HG02970 (cell line): ENCODE data around the gene CRYGS.
"Not testable (repeated sequence)": the region's sequence is repeated elsewhere in the genome, so short reads cannot be mapped to it uniquely, and the experiment has no call there.

Source experiments
- ATAC-seq: cut with Tn5 transposase; IDR thresholded peaks from one replicate; pipeline ENCODE4 v1.9.1; 2021; ENCODE audit warnings: mild to moderate bottlenecking, moderate library complexity, moderate number of reproducible peaks; ENCODE audit not compliant: unreplicated experiment, low FRiP score

The CRYGS gene

DNA sequence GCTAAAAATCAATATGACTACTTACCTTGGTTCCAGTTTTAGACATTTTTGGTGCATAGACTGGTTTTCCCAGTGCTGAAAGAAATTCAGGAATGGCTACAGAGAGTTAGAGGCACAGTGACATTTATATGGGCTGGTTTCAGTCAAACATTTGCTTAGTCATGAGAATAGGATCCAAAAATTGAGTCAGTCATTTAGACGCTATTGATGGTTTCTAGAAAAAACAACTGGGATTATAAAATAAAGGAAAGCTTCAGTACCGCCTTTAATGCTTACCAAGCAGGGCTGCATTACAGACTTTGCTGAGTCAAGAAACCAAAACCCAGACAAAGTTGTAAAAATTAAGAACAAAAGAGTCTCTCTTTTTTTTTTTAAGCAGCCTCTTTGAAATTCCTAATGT is at the start of gene CRYGS:
TSS of gene CRYGS (minus strand) at position 100 of the 400 bp plus-strand sequence. CDS start at position 46, 54 bp downstream.
- no peak for ATAC-seq

DNA sequence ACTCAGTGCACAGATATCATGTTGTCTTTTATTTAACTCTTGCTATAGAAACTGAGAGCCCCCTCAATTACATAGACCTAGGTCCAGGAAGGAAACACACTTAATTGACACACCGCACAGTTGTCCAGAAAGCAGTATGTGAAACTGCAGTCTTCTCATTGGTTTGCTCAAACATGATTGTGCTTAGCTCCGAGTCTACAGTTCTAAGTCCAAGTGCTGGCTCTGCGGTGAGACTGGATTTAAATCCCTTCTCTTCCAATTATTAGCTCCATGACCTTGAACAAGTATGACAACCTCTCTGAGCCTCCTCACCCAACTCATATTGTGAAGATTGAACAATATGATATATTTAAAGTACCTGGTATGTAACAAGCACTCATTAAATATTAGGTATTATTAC is 49.7 kb upstream of the CRYGS start:
- no peak for ATAC-seq

DNA sequence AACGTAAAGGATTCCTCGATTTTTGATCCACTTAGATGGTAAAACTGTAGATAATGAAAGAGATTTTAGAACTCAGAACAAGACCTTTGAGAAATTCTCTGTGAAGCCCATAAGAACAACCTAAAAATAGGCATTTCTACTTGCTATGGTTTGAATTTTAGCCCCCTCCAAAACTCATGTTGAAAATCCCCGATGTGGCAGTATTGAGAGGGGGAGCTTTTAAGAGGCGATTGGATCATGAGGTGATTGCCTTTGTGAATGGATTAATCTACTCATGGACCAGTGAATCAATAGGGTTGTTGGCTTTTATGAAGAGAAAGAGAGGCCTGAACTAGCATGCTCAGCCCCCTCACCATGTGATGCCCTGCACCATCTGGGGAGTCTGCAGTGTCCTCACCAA is 48.5 kb upstream of the CRYGS start:
- no peak for ATAC-seq

DNA sequence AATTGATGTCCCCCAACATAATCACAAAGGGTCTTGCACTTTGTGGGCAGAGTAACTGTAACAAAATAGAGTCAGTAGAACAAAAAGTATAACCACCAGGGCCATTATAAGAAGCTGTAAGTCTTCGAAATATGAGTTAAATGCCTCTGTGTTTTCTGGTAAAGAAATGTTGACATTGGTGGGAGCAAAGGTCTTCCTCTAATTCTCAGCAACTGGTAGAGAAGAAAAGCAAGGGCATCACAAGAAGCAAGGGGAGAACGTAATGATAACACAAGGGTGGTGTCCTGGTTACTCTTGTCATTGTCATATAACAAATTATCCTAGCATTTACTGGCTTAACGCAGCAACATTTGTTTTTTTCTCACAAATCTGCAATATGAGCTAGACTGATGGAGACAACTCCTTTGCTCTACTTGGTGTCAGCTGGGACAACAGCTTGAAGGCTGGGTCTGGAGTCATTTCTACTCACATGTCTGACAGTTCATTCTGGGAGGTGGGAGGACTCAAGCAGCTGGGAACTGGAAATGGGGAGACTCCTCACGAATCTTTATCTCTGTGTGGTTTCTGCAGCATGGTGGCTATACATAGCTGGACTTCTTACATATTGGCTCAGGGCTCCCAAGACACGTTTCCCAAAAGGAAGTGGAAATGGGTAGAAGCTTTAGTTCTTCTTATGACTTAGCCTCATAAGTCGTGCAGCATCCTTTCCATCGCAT is 46.6 kb upstream of the CRYGS start:
- no peak for ATAC-seq

DNA sequence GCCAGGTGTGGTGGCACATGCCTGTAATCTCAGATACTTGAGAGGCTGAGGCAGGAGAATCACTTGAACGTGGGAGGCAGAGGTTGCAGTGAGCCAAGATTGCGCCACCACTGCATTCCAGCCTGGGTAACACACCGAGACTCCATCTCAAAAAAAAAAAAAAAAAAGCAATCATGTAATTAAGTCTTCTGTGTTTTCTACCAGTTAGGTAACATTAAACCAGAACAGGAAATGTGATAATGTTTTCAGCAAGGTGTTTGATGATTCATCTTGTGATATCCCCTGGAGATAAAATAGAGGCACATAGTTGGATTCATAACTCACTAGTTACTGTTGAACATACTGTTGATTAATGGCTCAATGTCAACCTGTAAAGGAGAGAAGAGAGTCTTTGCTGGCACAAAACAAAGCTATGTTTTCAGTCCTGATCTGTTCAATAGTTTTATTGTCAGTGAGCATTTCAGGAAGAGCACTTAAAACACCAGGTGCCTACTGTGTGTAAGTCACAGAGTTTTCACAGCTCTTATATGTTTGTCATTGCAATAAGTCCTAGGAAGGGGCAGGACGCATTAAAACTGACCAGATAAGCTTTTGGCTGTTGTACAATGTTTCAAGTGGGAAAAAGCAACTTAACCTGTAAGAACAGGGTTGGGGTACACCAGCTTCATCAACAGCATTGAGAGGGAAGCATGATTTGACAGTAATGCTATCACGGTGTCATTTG is 45.8 kb upstream of the CRYGS start:
- no peak for ATAC-seq

DNA sequence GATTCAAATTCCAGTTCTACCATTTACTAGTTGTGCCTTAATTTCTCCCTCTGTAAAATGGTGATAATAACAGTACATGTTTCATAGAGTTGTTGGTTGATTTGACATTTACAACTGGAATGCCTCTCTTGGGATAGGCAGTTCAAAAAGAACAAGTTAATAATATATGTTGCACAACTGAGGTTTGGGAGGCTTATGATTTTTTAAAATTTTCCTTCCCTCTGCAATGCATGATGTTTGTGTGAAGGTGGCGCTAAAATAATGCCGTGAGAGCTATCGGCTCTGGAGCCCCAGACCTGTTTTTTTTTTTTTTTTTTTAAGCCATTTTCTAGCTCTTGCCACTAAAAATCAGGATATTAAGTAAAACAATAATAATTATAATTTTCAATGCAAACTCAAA is 44.9 kb upstream of the CRYGS start:
- ATAC-seq, result no peak

DNA sequence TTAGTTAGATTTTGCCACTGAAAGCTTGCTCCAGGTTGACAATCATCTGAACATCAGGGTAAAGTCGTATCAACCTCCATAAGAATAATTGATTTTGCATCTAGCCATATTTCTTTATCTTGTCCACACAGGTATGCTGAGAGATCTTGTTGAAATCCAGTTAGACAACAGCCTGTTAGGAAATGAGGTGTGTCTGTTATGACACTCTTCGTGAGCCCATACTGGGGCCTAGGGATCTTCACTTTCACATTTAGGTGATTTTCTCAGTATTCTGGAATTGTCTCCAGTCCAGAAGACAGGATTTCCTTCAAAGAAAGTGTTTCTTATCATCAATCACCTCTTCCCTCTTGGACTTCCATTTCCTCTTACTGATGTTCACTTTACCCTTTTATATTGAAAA is 44.5 kb upstream of the CRYGS start:
- ATAC-seq, result no peak

DNA sequence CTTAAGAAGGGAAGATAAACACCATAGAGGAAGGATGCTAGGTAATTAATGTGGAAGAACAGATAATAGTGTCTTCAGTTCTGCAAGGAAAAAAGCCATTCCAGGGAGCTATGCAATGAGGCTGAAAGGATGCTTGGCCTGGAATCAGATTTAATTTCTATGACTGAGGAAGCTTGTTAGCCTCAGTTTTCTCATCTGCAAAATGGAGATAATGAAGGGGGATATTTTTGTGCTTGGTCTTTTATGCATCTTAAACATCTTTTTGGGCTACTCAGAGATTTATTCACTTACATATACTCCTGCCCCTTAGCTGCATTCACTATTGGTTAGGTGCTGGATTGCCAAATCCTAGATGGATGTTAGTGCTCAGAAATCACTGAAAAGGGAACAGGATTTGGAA is 43.0 kb upstream of the CRYGS start:
- ATAC-seq, result no peak

DNA sequence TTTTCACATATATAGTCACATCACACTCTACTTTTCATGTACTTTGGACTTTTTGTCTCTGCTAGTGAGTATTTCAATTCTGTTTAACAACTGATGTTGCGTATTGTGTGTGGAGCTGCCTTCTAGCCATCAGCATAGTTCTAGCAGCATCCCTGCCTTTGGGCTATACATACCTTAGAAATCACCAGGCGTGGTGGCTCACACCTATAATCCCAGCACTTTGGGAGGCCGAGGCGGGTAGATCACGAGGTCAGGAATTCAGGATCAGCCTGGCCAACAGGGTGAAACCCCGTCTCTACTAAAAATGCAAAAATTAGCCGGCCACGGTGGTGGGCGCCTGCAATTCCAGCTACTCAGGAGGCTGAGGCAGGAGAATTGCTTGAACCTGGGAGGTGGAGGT is 42.1 kb upstream of the CRYGS start:
- not testable (repeated sequence) for ATAC-seq

DNA sequence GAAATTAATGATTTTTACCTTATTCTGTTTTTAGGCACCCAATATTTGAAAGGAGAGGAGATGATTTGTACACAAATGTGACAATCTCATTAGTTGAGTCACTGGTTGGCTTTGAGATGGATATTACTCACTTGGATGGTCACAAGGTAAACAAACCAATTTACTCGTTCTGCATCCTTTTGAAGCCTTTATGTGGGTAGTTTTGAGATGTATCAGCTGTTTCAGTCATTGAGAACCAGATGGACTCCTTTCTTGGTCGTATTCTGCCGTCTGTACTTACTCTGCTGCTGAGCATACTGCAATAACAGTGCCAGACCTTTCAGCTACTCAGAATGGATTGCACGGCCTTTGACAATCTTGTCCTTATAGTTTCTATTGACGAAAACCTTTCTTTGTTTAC is 39.7 kb upstream of the CRYGS start:
- ATAC-seq, result no peak

DNA sequence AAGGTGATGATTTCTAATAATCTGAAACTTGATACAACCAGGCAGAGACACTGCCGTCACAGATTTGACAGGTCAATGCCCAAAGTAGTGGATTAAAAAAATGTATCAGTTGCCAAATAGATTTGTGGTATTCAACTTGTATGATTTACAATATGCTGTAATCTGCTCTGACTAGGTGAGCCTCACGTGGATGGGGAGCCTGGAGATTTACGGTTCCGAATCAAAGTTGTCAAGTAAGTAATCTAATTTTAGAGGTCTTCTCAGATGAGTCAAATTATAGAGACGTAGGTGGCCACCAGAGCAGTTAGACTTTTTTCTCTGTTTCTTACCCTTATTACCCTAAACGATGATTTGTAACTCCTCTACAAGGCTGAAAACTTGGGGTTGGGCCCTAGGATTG is 38.4 kb upstream of the CRYGS start:
- ATAC-seq, result no peak

DNA sequence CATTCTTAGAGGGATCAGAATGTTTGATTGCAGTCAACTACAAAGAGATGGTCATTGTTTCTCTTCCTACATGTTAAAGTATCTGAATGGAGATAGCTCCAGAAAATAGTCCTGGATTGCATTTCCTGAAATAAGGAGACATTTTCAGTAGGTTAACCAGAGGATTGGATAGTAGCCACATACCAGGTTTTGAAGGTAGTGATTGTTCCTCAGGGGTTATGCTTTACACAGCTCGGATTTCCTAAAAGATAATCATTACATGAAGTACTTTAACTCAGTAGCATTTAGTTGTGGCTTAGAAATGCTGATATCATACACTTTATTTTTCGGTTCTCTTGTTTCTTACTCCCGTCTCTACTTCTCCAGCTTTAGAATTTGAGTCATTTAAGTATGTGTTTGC is 36.6 kb upstream of the CRYGS start:
- ATAC-seq, result no peak

DNA sequence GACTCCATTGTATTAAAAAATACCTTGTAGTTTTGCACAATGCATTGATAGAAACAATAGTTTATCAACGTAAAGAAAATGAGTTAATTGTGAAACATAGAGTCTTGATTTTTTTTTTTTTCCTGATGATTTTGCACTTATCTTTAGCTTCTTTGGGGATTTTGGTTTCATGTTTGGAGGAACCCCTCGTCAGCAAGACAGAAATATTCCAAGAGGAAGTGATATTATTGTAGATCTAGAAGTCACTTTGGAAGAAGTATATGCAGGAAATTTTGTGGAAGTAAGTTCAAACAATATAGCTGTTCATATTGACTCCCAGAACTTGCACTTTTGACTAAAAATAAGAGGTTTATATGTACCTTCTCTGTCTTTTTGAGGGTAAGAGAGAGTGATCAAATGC is 33.3 kb upstream of the CRYGS start:
- no peak for ATAC-seq

DNA sequence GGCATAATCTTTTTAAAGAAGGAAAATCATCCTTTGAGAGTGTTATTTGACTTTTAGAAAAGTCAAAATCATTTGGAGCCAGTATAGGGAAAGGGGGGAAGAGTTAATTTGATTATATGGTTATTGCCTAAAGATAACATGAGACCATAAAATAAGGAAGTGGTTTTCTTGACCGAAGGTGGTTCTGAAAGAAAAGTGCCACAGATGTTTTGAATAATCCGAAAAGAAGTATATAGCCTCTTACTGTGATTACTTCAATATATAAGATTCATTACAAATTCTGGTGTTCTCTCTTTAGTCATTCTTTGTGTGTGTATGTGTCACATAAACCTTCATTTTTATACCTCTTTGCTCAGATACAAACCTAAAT is 27.4 kb upstream of the CRYGS start:
- no peak for ATAC-seq

DNA sequence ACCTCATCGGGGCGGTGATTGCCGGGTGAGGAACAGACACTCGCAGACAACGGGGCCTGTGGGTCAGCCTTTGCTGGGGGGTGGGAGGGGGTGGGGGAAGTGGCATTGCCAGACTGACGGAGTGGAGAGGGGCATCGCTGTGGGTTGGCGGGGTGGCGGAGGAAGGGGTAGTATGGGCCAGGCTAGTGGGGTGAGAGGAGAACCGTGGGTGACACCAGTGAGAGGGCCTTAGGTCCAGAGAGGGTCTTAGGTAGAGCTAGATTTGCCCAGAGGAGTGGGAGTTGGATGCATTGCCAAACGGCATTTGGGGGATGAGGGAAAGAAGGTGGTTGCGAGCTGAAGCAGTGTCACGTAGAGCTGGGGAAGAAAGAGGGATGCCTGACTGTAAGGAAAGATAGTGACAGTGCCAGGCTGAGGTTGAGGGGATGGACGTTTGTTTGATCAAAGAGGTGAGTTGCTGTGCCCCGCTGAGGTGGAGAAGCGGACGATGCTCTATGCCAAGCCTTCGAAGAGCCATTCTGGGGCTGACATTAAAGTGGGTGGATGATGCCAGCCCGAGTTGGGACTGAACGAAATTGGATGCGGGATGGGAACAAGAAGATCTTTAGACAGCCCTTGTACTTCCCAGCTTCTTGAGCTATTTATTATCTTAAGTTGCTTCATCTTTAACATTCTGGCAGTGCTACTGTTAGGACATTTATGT is 26.9 kb upstream of the CRYGS start:
- ATAC-seq, result no peak

DNA sequence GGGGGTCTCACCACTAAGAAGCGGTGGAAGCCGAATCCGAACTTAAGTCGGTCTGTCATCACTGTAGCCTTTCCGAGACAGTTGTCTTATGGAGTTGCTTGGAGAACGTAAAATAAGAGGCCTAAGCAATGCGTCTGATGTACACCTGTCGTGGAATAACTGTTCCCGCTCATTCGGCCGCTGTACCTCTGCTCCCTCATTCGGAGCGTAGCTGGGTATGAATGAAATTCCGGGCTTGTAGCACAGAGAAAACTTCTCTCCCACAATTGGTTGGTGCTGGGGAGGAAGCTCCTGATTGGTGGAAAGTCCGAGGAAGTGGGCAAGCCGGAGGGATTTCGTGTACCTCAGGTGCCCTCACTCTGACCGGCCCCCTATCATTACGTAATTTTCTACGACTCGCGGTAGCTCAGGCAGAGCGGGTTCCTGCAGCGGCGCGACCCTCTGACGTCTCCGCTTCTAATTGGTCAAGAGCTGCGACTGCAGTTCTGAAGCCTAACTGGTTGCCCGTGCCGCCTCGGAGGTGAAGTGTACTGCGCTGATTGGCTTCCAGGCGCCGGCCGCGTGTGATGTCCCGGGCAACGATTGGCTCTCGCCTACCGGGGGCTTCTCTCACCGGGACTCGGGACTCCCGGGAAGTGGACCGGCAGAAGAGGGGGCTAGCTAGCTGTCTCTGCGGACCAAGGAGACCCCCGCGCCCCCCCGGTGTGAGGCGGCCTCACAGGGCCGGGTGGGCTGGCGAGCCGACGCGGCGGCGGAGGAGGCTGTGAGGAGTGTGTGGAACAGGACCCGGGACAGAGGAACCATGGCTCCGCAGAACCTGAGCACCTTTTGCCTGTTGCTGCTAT is 26.1 kb upstream of the CRYGS start, which contains the start of gene DNAJB11:
TSS of gene DNAJB11 (plus strand) at position 625 of the 845 bp plus-strand sequence. CDS start at position 803, 178 bp downstream.
- ATAC-seq, result peak; percentile 89

DNA sequence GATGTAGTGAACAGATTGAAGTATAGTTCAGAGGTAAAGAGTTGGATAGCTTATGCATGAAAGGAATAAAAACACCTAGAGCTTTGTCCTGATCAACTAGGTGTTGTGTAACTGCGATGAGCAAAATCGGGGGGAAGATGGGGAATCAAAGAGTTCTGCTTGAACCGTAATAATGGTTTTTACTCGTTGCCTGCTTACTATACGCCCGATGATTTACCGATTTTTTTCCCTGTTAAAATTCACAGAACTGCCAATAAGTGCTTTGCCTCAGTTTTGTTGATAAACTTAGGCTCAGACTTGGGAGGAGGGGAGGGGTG is 25.6 kb upstream of the CRYGS start:
- no peak for ATAC-seq

DNA sequence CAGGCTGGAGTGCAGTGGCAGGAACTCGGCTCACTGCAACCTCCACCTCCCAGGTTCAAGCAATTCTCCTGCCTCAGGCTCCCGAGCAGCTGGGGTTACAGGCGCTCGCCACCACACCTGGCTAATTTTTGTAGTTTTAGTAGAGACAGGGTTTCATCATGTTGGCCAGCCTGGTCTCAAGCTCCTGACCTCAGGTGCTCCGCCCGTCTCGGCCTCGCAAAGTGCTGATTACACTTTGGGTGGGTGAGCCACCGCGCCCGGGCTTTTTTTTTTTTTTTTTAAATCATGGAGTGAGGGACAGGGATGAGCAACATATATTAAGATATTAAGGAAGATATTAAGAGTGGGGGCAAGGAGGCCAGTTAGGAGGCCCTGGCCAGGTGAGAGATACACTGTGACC is 25.2 kb upstream of the CRYGS start:
- ATAC-seq, result not testable (repeated sequence)

DNA sequence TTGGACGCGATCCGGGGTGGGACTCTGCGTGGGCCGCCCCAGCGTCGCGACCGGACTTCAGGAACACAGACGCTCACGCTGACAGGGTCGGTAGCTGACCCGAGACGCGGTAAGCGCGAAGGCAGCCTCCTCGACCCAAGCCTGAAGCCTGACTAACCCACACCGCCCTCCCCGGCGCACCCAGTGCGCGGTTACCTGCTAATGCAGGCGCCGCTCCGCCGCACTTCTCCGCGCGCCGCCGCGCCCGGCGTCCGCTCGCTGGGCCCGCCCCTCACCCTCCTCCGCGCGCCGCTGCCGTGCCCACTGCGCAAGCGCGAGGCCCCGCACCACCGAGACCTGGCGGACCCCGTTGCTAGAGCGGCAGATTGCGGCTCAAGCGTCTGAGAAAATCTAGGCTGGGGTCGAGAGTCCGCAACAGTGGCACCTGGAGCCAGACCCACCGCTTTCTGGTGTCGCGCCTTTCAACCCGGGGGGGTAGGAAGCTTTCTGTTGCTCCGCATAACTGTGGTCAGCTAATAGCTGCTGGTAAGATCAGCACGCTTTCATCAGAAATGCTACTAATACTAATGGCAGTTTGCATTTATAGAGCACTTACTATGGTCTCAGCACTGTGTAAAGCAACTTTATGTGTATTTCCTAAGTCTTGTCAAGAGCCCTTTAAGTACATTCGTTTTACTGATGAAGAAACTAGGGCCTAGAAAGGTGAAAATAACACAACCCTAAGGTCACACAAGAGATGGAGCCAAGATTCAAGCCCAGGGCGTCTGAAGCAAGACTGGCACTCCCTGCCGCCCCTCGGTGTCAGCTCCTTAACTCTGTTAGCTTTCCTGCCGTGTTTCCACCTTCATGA is 23.1 kb upstream of the CRYGS start, which contains the start of gene TBCCD1:
TSS of gene TBCCD1 (minus strand) at position 268 of the 850 bp plus-strand sequence. CDS start 3,010 bp downstream, outside the sequence.
- peak; percentile 49 for ATAC-seq

DNA sequence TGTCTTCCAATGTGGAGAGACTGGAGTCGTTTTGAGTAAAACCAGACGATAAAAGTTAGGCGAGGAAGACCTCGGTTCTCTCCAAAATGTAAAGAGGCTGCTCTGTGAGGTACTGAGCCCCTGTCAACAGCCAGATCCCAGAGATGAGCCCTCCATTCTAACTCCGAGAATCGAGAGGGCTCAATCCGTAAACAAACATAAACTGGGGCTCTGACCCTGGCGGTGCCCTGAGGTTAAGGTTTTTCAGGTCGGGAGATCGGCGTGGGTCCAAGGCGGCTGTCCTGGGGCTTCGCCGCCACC is 22.5 kb upstream of the CRYGS start:
- ATAC-seq, result no peak
